Immature natural killer cell (primary cell): ENCODE results near the gene THAP7. TPM values are rescaled to one million over a fixed set of nuclear protein-coding genes. Genes with fewer than 3 reads are reported as not detected.

Experiments
- DNase-seq, 3 donors: peaks; one replicate each; pipeline ENCODE4 v3.0.0; 2022; ENCODE audit warnings: mixed read lengths in 1 of 3
- H3K27ac Mint-ChIP-seq, 6 donors: one replicate each; pipeline ENCODE4 v1.8.0; 2020; ENCODE audit warnings: mixed read lengths in 6 of 6, mild to moderate bottlenecking in 5 of 6, inconsistent platforms in 4 of 6, moderate library complexity in 3 of 6
- H3K27me3 Mint-ChIP-seq, 3 donors: one replicate each; pipeline ENCODE4 v1.8.0; 2020 to 2021; ENCODE audit warnings: low read depth in 3 of 3, mild to moderate bottlenecking in 3 of 3, mixed read lengths in 3 of 3, moderate library complexity in 3 of 3, inconsistent platforms in 1 of 3
- H3K36me3 Mint-ChIP-seq, 3 donors: one replicate each; pipeline ENCODE4 v1.8.0; 2020; ENCODE audit warnings: mixed read lengths in 3 of 3, inconsistent platforms in 2 of 3, mild to moderate bottlenecking in 2 of 3
- H3K4me1 Mint-ChIP-seq, 2 donors: one replicate each; pipeline ENCODE4 v1.8.0; 2020; ENCODE audit warnings: inconsistent platforms in 2 of 2, mild to moderate bottlenecking in 2 of 2, mixed read lengths in 2 of 2, moderate library complexity in 1 of 2
- H3K4me3 Mint-ChIP-seq, 5 donors: one replicate each; pipeline ENCODE4 v1.8.0; 2020; ENCODE audit warnings: mild to moderate bottlenecking in 5 of 5, mixed read lengths in 5 of 5, inconsistent platforms in 3 of 5, moderate library complexity in 3 of 5
- H3K9me3 Mint-ChIP-seq, 6 donors: one replicate each; pipeline ENCODE4 v1.8.0; 2020; ENCODE audit warnings: mild to moderate bottlenecking in 6 of 6, mixed read lengths in 6 of 6, inconsistent platforms in 4 of 6, moderate library complexity in 3 of 6
- polyA plus RNA-seq, 3 donors: library from polyadenylated mRNA; unstranded; fragments of 300-500 nt; fragmentation: Illumina TruSeq; gene quantifications; one replicate each; pipeline ENCODE4 v1.2.3, GENCODE V29; 2021

THAP7 gene
- polyA plus RNA-seq, 3 donors from 2014 or later, result 28.9 to 41.4 (median 32.9) TPM

GRCh38 chr22:20959578-20960461, 42.1 kb downstream of the THAP7 start:
- no peaks in the 10 kb centered on the region for H3K9me3 Mint-ChIP-seq
- H3K4me1 Mint-ChIP-seq, result peaks cover 19 to 21% of the 10 kb centered on the region in 2 donors
- H3K36me3 Mint-ChIP-seq, result no peaks in the 10 kb centered on the region
- H3K27me3 Mint-ChIP-seq, result peaks cover 3 to 13% (median 7%) of the 10 kb centered on the region in 3 donors
- peak overlapping the region in 1 of 6 donors; percentile 27 for H3K27ac Mint-ChIP-seq
- peak overlapping the region in 3 of 5 donors; percentile 26 to 38 (median 31) for H3K4me3 Mint-ChIP-seq
- no peak for DNase-seq

GRCh38 chr22:20957683-20958431, 44.1 kb downstream of the THAP7 start:
- H3K36me3 Mint-ChIP-seq, result peaks cover 0 to 4% (median 0%) of the 10 kb centered on the region in 3 donors
- peak overlapping the region; percentile 81 to 89 (median 83) for H3K4me3 Mint-ChIP-seq
- H3K27me3 Mint-ChIP-seq, result peaks cover 1 to 5% (median 2%) of the 10 kb centered on the region in 3 donors
- no peaks in the 10 kb centered on the region for H3K9me3 Mint-ChIP-seq
- peak overlapping the region; percentile 24 to 76 (median 53) for H3K27ac Mint-ChIP-seq
- peak in 2 of 3 donors; percentile 27 for DNase-seq
- peaks cover 14 to 15% of the 10 kb centered on the region in 2 donors for H3K4me1 Mint-ChIP-seq

DNA sequence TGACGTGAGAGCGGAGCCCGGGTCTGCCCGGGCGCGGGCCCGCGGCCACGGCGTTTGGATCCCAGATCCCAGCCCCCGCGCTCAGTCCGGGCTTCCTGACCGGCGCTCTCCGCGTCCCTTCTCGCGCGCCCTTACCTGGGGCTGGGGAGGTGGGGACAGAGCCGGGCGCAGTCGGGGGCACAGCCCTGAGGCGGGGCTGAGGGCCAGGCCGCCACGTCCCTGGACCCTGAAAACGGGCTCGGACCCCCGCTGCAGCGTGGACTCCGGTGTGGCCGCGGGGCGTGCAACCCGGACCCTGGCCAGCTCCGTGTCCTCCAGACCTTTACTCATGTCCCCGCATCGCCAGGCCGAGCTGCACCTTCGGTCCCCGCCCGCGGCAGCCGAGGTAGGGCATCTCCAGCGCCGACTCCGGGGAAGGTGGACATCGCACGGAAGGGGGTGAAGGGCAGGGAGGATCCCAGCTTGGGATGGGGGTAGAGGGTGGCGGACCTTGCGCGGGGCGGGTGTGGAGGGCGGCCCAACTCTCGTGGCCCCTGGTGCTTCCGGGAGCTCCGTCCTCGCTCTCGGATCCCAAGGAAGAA, 44.7 kb downstream of the THAP7 start:
- Mint-ChIP-seq H3K27ac (peak overlapping the region in 2 of 6 donors; percentile 37 to 76), H3K36me3 (peaks cover 0 to 4% (median 0%) of the 10 kb centered on the region in 3 donors), H3K9me3 (no peaks in the 10 kb centered on the region), H3K4me3 (peak overlapping the region; percentile 82 to 89 (median 83)), H3K27me3 (peaks cover 1 to 6% (median 5%) of the 10 kb centered on the region in 3 donors), H3K4me1 (peaks cover 15 to 17% of the 10 kb centered on the region in 2 donors)
- DNase-seq, result peak in 1 of 3 donors; percentile 11

- Mint-ChIP-seq H3K9me3 (no peaks in the 10 kb centered on the region), H3K4me1 (peaks cover 15% of the 10 kb centered on the region in 2 donors), H3K36me3 (peaks cover 0 to 4% (median 0%) of the 10 kb centered on the region in 3 donors), H3K4me3 (peak overlapping the region; percentile 81 to 89 (median 83)), H3K27me3 (peaks cover 2 to 6% (median 2%) of the 10 kb centered on the region in 3 donors), H3K27ac (peak overlapping the region in 4 of 6 donors; percentile 35 to 76 (median 64))
- no peak for DNase-seq
Measured at GRCh38 chr22:20956258-20957101, 45.4 kb downstream of the THAP7 start.

DNA sequence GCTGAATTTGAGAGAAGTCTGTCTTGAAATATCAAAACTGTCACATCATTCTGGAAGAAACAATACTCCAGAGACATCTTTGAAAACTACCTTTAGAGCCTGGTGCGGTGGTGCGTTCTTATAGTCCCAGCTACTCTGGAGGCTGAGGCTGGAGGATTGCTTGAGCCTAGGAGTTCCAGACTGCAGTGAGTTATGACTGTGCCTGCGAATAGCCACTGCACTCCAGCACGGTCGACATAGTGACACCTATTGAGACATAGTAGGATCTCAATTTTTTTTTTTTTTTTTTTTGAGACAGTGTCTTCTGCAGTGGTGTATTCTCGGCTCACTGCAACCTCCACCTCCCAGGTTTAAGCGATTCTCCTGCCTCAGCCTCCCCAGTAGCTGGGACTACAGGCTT, 46.4 kb downstream of the THAP7 start:
- peak overlapping the region in 1 of 5 donors; percentile 38 for H3K4me3 Mint-ChIP-seq
- DNase-seq, result no peak
- no peaks in the 10 kb centered on the region for H3K9me3 Mint-ChIP-seq
- peaks cover 2 to 6% (median 2%) of the 10 kb centered on the region in 3 donors for H3K27me3 Mint-ChIP-seq
- H3K36me3 Mint-ChIP-seq, result peaks cover 0 to 4% (median 0%) of the 10 kb centered on the region in 3 donors
- H3K4me1 Mint-ChIP-seq, result peaks cover 15 to 16% of the 10 kb centered on the region in 2 donors
- H3K27ac Mint-ChIP-seq, result peak overlapping the region in 3 of 6 donors; percentile 29 to 51 (median 40)

- Mint-ChIP-seq H3K4me1 (peaks cover 26 to 28% of the 10 kb centered on the region in 2 donors), H3K36me3 (peaks cover 0 to 14% (median 9%) of the 10 kb centered on the region in 3 donors), H3K27ac (peak overlapping the region in 3 of 6 donors; percentile 45 to 73 (median 60)), H3K9me3 (no peaks in the 10 kb centered on the region), H3K4me3 (no peak overlapping the region), H3K27me3 (peaks cover 0 to 6% (median 2%) of the 10 kb centered on the region in 3 donors)
- DNase-seq, result no peak
Measured at GRCh38 chr22:20953668-20954500, 48.0 kb downstream of the THAP7 start.

DNA sequence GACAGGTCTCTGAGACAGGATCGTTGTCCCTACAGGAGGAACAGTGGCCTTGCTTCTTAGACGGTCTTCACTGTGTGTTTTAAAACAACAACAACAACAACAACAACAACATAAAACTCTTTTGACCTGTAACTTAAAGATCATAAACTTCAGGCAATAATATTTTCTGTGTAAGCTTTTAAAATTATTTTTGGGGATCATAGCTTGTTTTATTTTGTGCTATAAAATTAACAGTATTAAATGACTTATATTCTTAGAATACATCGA, 48.6 kb downstream of the THAP7 start:
- Mint-ChIP-seq H3K4me1 (peaks cover 30 to 32% of the 10 kb centered on the region in 2 donors), H3K9me3 (no peaks in the 10 kb centered on the region), H3K27me3 (peaks cover 0 to 6% (median 2%) of the 10 kb centered on the region in 3 donors), H3K4me3 (no peak overlapping the region), H3K36me3 (peaks cover 0 to 14% (median 9%) of the 10 kb centered on the region in 3 donors), H3K27ac (no peak overlapping the region)
- no peak for DNase-seq

DNA sequence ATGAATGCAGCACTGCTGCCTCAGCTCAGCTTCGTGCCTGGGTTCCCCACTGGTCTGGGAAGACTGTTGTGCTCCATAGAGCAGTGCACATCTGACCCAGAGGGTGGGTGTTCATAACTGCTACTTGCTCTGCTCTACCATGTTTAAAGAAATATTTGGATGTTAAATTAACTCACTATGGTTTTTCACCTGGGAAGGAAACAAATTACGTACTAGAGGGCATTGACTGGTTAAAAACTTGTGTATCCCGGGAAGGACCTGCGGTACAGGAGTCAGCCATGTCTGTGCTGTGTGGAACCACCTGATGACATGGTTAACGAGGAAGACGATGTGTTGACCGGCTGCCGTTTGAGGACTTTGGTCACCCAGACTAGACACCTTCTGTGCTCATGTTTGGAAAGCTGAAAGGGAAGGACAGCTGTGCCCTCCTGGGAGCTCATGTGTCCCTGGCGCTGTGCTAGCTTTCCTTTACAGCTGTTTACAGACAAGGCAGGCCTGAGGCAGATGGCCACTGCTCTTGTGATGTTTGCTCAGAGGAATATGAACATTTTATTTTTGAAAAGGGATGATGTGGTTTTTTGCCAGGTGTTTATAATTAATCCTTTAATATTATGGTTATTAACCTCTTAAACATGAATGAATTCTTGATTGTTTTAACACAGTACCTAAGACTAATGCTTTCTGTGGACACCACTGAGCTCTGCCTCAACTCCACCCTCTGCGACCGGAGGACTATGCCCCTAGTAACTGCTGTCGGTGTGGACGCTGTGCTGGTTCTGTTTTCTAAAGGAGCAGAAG, 49.2 kb downstream of the THAP7 start:
- H3K4me1 Mint-ChIP-seq, result peaks cover 30 to 32% of the 10 kb centered on the region in 2 donors
- H3K27ac Mint-ChIP-seq, result peak overlapping the region in 3 of 6 donors; percentile 10 to 24 (median 17)
- no peaks in the 10 kb centered on the region for H3K9me3 Mint-ChIP-seq
- no peak for DNase-seq
- H3K27me3 Mint-ChIP-seq, result peaks cover 0 to 6% (median 2%) of the 10 kb centered on the region in 3 donors
- H3K4me3 Mint-ChIP-seq, result no peak overlapping the region
- peaks cover 0 to 14% (median 9%) of the 10 kb centered on the region in 3 donors for H3K36me3 Mint-ChIP-seq

- H3K36me3 Mint-ChIP-seq, result peaks cover 0 to 14% (median 9%) of the 10 kb centered on the region in 3 donors
- peaks cover 31 to 35% of the 10 kb centered on the region in 2 donors for H3K4me1 Mint-ChIP-seq
- no peaks in the 10 kb centered on the region for H3K9me3 Mint-ChIP-seq
- DNase-seq, result no peak
- peaks cover 0 to 6% (median 2%) of the 10 kb centered on the region in 3 donors for H3K27me3 Mint-ChIP-seq
- no peak overlapping the region for H3K4me3 Mint-ChIP-seq
- peak overlapping the region in 2 of 6 donors; percentile 7 to 45 for H3K27ac Mint-ChIP-seq
Measured at GRCh38 chr22:20951932-20952380, 50.0 kb downstream of the THAP7 start.

DNA sequence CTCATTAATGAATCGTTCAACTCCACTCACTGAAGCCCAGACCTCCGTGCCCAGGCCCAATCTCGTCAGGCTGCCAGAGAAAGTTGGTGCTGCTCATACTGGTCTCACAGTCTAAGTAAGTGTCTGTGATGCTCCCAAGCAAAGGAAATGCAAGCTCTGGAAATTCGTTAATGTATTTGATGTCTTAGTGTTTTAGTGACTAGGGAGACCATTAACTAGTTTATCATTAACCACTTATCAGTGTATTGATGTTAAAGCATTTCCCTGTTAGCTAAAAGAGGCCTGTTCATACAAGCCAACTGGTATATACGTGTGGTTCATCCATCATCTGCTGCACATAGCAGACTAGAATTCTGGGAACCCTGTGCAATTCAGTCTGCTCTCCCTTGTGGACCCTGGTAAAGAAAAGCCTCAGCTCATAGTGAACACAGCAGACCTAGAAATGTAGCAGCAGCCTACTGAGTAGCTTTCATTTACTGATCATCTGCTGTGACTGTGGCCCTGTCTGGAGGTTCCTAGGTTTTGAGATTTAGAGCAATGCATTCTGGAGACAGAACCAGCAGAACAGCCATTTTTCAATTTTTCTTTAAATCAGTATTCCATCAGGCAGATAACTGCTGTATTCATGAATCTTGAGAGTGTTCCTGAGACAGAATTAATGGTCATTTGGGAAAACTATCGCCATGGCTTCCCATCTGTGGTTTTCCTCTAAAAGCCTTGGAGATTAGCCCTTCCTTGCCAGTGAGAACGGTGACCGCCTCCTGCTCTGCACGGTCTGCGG, 50.6 kb downstream of the THAP7 start:
- H3K4me1 Mint-ChIP-seq, result peaks cover 35 to 39% of the 10 kb centered on the region in 2 donors
- peaks cover 0 to 6% (median 2%) of the 10 kb centered on the region in 3 donors for H3K27me3 Mint-ChIP-seq
- H3K4me3 Mint-ChIP-seq, result no peak overlapping the region
- no peak for DNase-seq
- H3K36me3 Mint-ChIP-seq, result peaks cover 0 to 14% (median 9%) of the 10 kb centered on the region in 3 donors
- H3K9me3 Mint-ChIP-seq, result no peaks in the 10 kb centered on the region
- peak overlapping the region in 2 of 6 donors; percentile 7 to 45 for H3K27ac Mint-ChIP-seq

DNA sequence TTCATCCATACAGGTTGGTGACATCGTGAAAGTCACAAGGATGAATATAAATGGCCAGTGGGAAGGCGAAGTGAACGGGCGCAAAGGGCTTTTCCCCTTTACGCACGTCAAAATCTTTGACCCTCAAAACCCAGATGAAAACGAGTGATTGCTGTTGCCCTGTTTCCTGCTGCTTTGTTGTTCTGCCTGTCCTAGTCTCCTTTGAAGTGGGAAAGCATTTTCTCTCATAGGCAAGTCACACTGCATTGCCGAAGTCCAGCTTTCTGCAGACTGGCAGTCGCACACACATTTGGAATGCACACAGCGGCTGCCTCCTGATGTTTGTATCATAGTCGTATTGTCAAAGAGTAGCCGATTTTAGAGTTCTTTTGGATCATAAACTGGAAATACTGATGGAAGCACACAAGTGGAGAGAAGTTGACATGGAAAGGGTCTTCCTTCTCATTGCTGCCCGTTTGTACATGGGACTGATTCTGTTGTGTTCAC, 52.2 kb downstream of the THAP7 start:
- H3K27me3 Mint-ChIP-seq, result peaks cover 0 to 8% (median 2%) of the 10 kb centered on the region in 3 donors
- H3K9me3 Mint-ChIP-seq, result no peaks in the 10 kb centered on the region
- peak overlapping the region in 1 of 5 donors; percentile 7 for H3K4me3 Mint-ChIP-seq
- DNase-seq, result no peak
- H3K27ac Mint-ChIP-seq, result peak overlapping the region in 5 of 6 donors; percentile 4 to 72 (median 64)
- peaks cover 0 to 14% (median 9%) of the 10 kb centered on the region in 3 donors for H3K36me3 Mint-ChIP-seq
- H3K4me1 Mint-ChIP-seq, result peaks cover 47 to 51% of the 10 kb centered on the region in 2 donors
